ENCODE results near the gene MTSS2. TPM values are rescaled to one million over a fixed set of nuclear protein-coding genes. Genes with fewer than 3 reads are reported as not detected.
A peak's percentile ranks its signal among the peaks of the same experiment; 100 is the strongest.

Gene MTSS2
- total RNA-seq, 3 donors from 2014 or later (not counting 1 experiment from before 2014, with no cell fraction given), result 3.8 to 8.8 (median 4.4) TPM

DNA sequence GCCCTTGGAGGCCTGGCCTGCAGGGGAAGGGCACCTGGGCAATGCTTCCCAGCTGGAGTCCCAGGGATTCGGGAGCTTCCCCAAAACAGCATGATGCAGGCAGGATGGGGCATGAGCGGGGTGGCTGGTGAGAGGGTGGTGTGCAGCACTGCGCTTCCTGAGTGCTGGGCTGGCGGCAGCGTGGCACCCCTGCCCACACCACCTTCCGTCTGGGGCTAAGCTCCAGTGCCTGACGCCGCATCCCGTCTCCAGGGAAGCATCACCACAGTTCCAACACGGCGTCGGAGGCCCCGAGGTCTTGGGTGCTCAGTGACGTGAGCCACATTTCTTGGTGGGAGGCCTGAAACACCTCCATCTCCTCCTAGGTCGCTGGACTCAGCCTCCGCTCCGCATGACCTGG, 13.8 kb upstream of the MTSS2 start:
- no peak overlapping the region for H3K27ac ChIP-seq (ENCODE audit: low read length)
- TF ChIP-seq, protein P1, sequence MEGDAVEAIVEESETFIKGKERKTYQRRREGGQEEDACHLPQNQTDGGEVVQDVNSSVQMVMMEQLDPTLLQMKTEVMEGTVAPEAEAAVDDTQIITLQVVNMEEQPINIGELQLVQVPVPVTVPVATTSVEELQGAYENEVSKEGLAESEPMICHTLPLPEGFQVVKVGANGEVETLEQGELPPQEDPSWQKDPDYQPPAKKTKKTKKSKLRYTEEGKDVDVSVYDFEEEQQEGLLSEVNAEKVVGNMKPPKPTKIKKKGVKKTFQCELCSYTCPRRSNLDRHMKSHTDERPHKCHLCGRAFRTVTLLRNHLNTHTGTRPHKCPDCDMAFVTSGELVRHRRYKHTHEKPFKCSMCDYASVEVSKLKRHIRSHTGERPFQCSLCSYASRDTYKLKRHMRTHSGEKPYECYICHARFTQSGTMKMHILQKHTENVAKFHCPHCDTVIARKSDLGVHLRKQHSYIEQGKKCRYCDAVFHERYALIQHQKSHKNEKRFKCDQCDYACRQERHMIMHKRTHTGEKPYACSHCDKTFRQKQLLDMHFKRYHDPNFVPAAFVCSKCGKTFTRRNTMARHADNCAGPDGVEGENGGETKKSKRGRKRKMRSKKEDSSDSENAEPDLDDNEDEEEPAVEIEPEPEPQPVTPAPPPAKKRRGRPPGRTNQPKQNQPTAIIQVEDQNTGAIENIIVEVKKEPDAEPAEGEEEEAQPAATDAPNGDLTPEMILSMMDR (IDR thresholded peaks at IDR 0.05), result no peak
- H3K4me3 ChIP-seq (ENCODE audit: low read length), result no peak overlapping the region
- H3K27me3 ChIP-seq (ENCODE audit: control insufficient read depth, insufficient read depth, low read length), result no peaks in the 10 kb centered on the region
- 88% methylated on average over 17 of the region's 17 CpGs for WGBS (ENCODE audit: insufficient coverage)
- H3K9me3 ChIP-seq (ENCODE audit: control insufficient read depth, insufficient read depth, low read length), result no peaks in the 10 kb centered on the region
- H3K4me3 Mint-ChIP-seq, result no peak overlapping the region
- H3K4me1 ChIP-seq (ENCODE audit: control insufficient read depth, insufficient read depth, low read length), result peaks cover 27% of the 10 kb centered on the region
- H3K4me1 Mint-ChIP-seq, result peaks cover 0 to 35% of the 10 kb centered on the region in 2 donors
- H3K27me3 Mint-ChIP-seq (ENCODE audit: low read depth in 2 of 2), result no peaks in the 10 kb centered on the region
- no peak overlapping the region for H3K27ac Mint-ChIP-seq
- ATAC-seq (no peak), DNase-seq (no peak)
- intact Hi-C loops (cut with micrococcal nuclease), result no loop called here
- H3K36me3 Mint-ChIP-seq, result no peaks in the 10 kb centered on the region
- peaks cover 2% of the 10 kb centered on the region for H3K36me3 ChIP-seq (ENCODE audit: control insufficient read depth, insufficient read depth, low read length)
- no peaks in the 10 kb centered on the region for H3K9me3 Mint-ChIP-seq

DNA sequence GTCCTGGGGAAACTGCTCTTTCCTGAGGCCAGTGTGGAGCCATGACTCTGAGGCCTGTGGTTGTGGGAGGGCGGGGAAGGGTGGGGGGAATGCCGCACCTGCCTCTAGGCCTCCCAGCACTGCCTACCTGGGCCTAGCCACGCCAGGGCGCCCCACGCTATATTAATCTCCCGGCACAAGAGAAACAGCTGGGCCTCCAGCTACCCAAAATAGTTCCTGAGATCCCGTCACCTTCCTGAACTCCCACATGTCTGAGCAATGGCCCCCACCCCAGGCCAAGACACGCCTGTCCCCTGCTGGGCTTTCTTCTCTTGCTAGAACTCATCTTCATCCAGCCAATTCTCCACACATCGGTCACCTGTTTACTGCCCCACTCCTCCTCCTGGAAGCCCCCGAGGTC, 13.0 kb upstream of the MTSS2 start:
- H3K4me1 ChIP-seq (ENCODE audit: control insufficient read depth, insufficient read depth, low read length), result peaks cover 27% of the 10 kb centered on the region
- TF ChIP-seq, protein P1 (IDR thresholded peaks at IDR 0.05), result no peak
- intact Hi-C loops (cut with micrococcal nuclease), result no loop called here
- peaks cover 2% of the 10 kb centered on the region for H3K36me3 ChIP-seq (ENCODE audit: control insufficient read depth, insufficient read depth, low read length)
- 93% methylated on average over 10 of the region's 10 CpGs for WGBS (ENCODE audit: insufficient coverage)
- H3K27ac Mint-ChIP-seq, result peak overlapping the region in 1 of 2 donors; percentile 8
- H3K4me3 Mint-ChIP-seq, result no peak overlapping the region
- H3K27me3 Mint-ChIP-seq (ENCODE audit: low read depth in 2 of 2), result no peaks in the 10 kb centered on the region
- H3K4me1 Mint-ChIP-seq, result peaks cover 0 to 35% of the 10 kb centered on the region in 2 donors
- H3K27ac ChIP-seq (ENCODE audit: low read length), result no peak overlapping the region
- no peak for DNase-seq
- no peak overlapping the region for H3K4me3 ChIP-seq (ENCODE audit: low read length)
- no peaks in the 10 kb centered on the region for H3K9me3 Mint-ChIP-seq
- no peak for ATAC-seq
- H3K27me3 ChIP-seq (ENCODE audit: control insufficient read depth, insufficient read depth, low read length), result no peaks in the 10 kb centered on the region
- H3K9me3 ChIP-seq (ENCODE audit: control insufficient read depth, insufficient read depth, low read length), result no peaks in the 10 kb centered on the region
- H3K36me3 Mint-ChIP-seq, result no peaks in the 10 kb centered on the region

- Histone ChIP-seq H3K27ac (ENCODE audit: low read length) (no peak overlapping the region), H3K9me3 (ENCODE audit: control insufficient read depth, insufficient read depth, low read length) (no peaks in the 10 kb centered on the region), H3K27me3 (ENCODE audit: control insufficient read depth, insufficient read depth, low read length) (no peaks in the 10 kb centered on the region), H3K4me1 (ENCODE audit: control insufficient read depth, insufficient read depth, low read length) (peaks cover 27% of the 10 kb centered on the region), H3K4me3 (ENCODE audit: low read length) (no peak overlapping the region), H3K36me3 (ENCODE audit: control insufficient read depth, insufficient read depth, low read length) (peaks cover 2% of the 10 kb centered on the region)
- no peaks in the 10 kb centered on the region for H3K9me3 Mint-ChIP-seq
- DNase-seq (no peak), ATAC-seq (no peak)
- peaks cover 0 to 35% of the 10 kb centered on the region in 2 donors for H3K4me1 Mint-ChIP-seq
- WGBS (ENCODE audit: insufficient coverage), result 80% methylated on average over 14 of the region's 14 CpGs
- H3K27me3 Mint-ChIP-seq (ENCODE audit: low read depth in 2 of 2), result no peaks in the 10 kb centered on the region
- intact Hi-C loops (cut with micrococcal nuclease), result no loop called here
- TF ChIP-seq, protein P1 (IDR thresholded peaks at IDR 0.05), result no peak
- no peaks in the 10 kb centered on the region for H3K36me3 Mint-ChIP-seq
- no peak overlapping the region for H3K4me3 Mint-ChIP-seq
- H3K27ac Mint-ChIP-seq, result no peak overlapping the region
These were observed 11.8 kb upstream of the MTSS2 start for GRCh38 chr16:70697594-70698170.
